ENCODE data around the gene MYZAP.

DNA sequence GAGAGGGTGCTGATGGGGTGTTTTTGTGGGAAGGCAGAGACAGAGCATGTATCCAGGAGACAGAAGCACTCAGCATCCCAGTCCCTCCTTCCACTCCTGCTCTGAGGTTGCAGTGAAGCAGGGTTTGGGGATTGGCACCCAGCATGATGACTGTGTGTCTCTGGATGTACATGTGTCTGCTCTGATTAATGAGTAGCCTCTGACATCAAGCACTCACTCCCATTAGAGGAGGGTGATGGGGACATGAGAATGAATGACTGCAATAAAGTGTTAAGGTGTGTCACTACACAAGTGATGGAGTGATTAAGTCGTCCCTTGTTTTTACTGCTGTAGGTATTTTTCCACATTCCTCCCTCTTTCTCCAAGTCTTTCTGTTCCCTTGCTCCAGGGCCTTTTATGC lies 9.6 kb upstream of the MYZAP start:
- TF ChIP-seq TAF1 (IDR thresholded peaks at IDR 0.05; ENCODE audit: low read depth, low read length) (no peak), POU2F2 (IDR thresholded peaks at IDR 0.05; ENCODE audit: low read depth, low read length) (no peak), POLR2A (IDR thresholded peaks at IDR 0.05; ENCODE audit: low read depth, low read length) (no peak), POLR2AphosphoS5 (IDR thresholded peaks at IDR 0.05; ENCODE audit: low read depth, low read length) (no peak)

Data from GM12891 (cell line).